GM12891 (cell line): ENCODE results near the gene LASP1. TPM values are rescaled to one million over a fixed set of nuclear protein-coding genes. Genes with fewer than 3 reads are reported as not detected.

ENCODE experiments used
- DNase-seq: peaks from one replicate; pipeline ENCODE4 v3.0.0; 2011; ENCODE audit warnings: low spot score; ENCODE audit not compliant: insufficient read length
- FAIRE-seq: peaks from 2 replicates; lab custom pipeline; 2011; peaks lifted over from hg19 to GRCh38; lab: Jason Lieb, UNC
- PAX5 ChIP-seq: IDR thresholded peaks from 2 replicates; pipeline ENCODE4 v1.6.1; 2011; ENCODE audit warnings: low read length, moderate library complexity, mild to moderate bottlenecking; ENCODE audit not compliant: insufficient read depth, severe bottlenecking
- POLR2A ChIP-seq: IDR thresholded peaks from 2 replicates; pipeline ENCODE4 v1.6.1; 2011; ENCODE audit warnings: low read depth, low read length, control low read depth
- POLR2AphosphoS5 ChIP-seq: IDR thresholded peaks from 2 replicates; pipeline ENCODE4 v1.6.1; 2011; ENCODE audit warnings: low read depth, low read length, control low read depth
- POU2F2 ChIP-seq: IDR thresholded peaks from 2 replicates; pipeline ENCODE4 v1.6.1; 2011; ENCODE audit warnings: low read depth, mild to moderate bottlenecking, control low read depth, low read length, moderate library complexity
- SPI1 ChIP-seq: IDR thresholded peaks from 2 replicates; pipeline ENCODE4 v1.6.1; 2011; ENCODE audit warnings: low read depth, low read length, control low read depth
- TAF1 ChIP-seq: IDR thresholded peaks from 2 replicates; pipeline ENCODE4 v1.6.1; 2011; ENCODE audit warnings: low read depth, low read length, control low read depth
- polyA plus RNA-seq: library from polyadenylated mRNA; unstranded; fragments of >200 nt; gene quantifications from one replicate; pipeline ENCODE4 v1.2.1, GENCODE V29; 2012; ENCODE audit warnings: low read depth, missing spikeins, inconsistent platforms; ENCODE audit not compliant: missing spikeins

LASP1 gene, protein sequence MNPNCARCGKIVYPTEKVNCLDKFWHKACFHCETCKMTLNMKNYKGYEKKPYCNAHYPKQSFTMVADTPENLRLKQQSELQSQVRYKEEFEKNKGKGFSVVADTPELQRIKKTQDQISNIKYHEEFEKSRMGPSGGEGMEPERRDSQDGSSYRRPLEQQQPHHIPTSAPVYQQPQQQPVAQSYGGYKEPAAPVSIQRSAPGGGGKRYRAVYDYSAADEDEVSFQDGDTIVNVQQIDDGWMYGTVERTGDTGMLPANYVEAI
- polyA plus RNA-seq = 88.8 TPM

DNA sequence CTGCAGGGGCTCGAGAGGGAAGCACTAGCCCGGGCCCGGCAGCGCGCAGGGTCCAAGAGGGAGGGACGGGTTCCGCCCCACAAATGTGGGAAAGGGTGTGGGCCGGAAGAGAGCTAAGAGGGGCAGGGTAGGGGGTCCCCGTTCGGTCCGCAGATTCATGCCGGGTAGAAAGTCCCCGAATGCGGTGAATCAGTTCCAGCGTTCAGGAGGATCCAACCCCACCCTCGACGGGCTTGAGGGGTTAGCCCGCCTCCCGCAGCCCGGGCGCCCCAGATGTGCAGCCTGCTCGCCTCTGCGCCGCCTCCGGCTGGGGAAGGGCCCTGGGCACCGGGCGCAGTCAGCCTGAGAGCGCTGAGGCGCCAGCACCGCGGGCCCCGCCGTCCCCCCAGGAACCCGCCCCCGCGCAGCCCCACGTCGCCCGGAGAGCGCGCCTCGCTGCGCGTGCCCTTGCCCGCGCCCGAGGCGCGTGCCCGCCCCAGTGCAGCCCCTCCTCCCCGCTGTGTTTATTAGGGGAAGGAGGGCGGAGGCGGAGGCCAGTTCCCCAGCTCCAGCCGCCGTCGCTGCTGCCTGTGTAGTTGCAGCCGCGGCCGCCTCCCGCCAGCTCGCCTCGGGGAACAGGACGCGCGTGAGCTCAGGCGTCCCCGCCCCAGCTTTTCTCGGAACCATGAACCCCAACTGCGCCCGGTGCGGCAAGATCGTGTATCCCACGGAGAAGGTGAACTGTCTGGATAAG is at the start of gene LASP1:
Gene LASP1 (plus strand): TSS at position 533 of the 733 bp plus-strand sequence. CDS start 132 bp downstream, at position 665.
- DNase-seq = peak; percentile 82
- peak; percentile 42 for TF ChIP-seq PAX5
- peak; percentile 95 for TF ChIP-seq POLR2AphosphoS5
- peak; percentile 96 for TF ChIP-seq TAF1
- no peak; the same call in 1 of the 2 replicates for TF ChIP-seq POU2F2
- peak; percentile 29 for TF ChIP-seq SPI1
- peak; percentile 95 for TF ChIP-seq POLR2A
- peak; percentile 98 for FAIRE-seq

DNA sequence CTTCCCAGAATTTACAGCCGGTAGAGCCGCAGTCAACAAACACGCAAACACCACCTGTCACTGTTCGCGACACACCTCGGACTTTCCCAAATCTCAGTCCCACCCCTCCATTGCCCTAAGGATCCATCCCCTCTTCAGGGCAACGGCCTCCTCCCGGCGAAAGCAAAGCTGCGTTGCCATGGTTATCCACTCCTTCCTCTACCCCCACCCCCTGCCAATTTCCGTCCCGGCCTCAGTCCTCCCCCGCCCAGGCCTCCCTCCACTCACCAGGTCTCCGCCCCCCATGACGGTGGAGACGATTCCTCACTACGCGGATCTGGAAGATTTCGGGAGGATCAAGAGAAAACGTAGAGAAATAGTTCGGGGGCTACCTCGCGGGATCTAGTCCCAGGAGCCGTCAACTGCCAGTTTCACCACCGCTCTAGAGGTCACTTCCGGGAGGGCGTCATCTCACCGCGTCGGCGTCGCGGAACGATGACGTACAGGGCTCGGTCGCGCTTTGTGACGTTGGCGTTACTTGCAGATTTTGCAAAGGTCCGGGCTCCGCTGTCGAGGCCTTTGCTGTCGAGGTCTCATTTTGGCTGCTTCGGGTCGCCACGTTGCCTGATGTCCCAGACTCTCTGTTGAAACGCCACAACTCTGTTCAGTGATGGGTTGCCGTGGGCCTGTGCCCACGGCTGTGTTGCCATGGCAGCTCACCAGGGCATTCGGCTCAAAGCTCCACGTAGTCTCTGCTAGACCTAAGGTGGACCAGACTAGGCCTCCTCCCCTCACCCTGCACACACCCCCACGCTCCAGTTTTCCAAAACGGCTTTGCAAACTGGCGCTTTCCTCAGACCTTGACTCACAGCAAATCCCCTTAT is 44.7 kb upstream of the LASP1 start, which contains the start of gene CWC25:
Gene CWC25 (minus strand): TSS at position 423 of the 863 bp plus-strand sequence. CDS start 138 bp downstream, at position 285.
- DNase-seq (peak; percentile 82), FAIRE-seq (no peak)
- TF ChIP-seq POU2F2 (peak; percentile 70), SPI1 (no peak), PAX5 (no peak), POLR2A (peak; percentile 96), TAF1 (peak; percentile 93), POLR2AphosphoS5 (peak; percentile 93)

DNA sequence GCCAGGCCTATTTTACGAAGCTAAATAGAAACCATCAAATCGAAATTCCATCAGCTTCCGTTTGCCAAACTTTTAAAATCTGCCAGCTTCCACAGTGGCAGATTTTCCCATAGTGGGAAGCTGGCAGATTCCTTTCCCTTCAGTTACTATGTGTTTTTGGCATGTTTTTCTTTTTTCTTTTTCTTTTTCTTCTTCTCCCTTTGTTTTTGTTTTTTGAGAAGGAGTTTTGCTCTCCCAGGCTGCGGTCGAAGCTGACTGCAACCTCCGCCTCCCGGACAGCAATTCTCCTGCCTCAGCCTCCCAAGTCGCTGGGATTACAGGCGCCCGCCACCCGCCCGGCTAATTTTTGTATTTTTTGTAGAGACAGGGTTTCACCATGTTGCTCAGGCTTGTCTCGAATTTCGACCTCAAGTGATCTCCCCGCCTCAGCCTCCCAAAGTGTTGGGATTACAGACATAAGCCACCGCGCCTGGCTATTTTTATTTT is 44.1 kb upstream of the LASP1 start:
- DNase-seq (no peak), FAIRE-seq (no peak)
- TF ChIP-seq POLR2A = no peak
- TF ChIP-seq POLR2AphosphoS5 = no peak
- TF ChIP-seq SPI1 = no peak
- TF ChIP-seq TAF1 = no peak
- TF ChIP-seq PAX5 = no peak
- no peak for TF ChIP-seq POU2F2

DNA sequence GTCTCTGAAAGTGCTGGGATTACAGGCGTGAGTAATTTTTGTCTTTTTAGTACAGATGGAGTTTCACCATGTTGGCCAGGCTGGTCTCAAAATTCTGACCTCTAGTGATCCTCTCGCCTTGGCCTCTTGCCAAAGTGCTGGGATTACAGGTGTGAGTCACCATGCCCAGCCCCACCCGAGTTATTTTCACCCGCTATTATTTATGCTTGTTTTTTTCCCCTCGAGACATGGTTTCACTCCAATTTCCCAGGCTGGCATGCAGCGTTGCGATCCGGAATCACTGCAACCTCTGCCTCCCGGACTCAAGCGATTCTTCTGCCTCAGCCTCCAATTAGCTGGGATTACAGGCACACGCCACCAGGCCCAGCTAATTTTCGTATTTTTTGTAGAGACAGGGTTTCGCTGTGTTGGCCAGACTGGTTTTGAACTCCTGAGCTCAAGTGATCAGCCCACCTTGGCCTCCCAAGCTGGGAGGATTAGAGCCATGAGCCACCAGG is 25.5 kb upstream of the LASP1 start:
- no peak for FAIRE-seq
- TF ChIP-seq POLR2A = no peak
- TF ChIP-seq TAF1 = no peak
- TF ChIP-seq POLR2AphosphoS5 = no peak
- no peak for TF ChIP-seq POU2F2
- TF ChIP-seq SPI1 = no peak
- no peak for TF ChIP-seq PAX5
- no peak for DNase-seq

DNA sequence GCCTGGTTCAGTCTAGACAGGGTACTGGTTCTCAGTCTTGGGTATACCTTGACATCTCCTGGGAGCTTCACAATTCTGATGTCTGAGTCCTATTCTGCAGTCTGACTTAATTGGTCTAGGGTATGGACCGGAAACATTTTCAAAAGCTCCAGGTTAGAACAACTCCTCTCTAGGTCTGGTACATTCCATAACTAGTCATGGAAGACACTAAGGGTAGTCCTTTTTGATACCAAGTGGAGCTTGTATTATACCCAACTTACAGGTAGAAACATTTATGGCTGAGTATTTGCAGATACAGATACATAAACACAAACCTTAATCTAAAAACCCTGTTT is 21.3 kb upstream of the LASP1 start:
- TF ChIP-seq TAF1 (no peak), POLR2AphosphoS5 (no peak), POU2F2 (no peak), PAX5 (no peak), POLR2A (no peak), SPI1 (no peak)
- no peak for FAIRE-seq
- no peak for DNase-seq

DNA sequence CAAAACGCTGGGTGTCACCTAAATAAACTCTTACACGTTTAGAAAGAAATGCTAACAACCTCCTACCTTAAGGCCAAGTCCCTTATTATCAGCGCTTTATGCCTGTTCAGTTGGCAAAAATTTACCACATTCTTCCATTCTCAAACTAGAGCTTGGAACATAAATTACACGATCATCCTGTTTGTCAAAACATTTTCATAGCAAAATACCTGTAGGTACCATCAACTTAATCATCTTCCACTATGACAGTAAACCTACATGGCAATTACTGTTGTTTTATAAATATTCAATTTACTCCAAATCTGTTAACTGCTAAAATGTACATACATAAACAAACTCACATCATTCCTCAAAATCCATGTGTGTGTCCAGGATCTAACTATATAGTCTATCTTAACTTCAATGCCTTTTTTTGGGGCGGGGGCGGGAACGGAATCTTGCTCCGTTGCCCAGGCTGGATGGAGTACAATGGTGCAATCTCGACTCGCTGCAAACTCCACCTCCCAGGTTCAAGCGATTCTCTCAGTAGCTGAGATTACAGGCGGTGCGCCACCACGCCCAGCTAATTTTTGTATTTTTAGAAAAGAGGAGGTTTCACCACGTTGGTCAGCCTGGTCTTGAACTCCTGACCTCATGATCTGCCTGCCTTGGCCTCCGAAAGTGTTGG is 20.8 kb upstream of the LASP1 start:
- TF ChIP-seq POLR2AphosphoS5 (no peak), POU2F2 (no peak), SPI1 (no peak), TAF1 (no peak), POLR2A (no peak), PAX5 (no peak)
- DNase-seq = no peak

DNA sequence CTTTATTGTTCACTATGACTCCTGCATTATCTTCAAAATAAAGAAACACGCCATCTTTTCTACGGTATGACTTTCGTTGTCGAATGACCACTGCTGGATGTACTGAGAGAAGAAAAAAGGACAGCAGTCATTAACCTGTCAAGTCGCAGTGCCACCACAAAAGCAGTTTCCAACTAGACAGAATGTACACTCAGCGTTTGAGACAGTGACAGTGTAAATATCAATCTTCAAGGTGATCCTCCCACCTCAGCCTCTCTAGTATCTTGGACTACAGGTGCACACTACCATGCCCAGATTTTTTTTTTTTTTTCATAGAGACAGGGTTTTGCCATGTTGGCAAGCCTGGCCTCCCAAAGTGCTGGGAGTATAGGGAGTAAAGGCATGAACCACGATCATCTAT is 19.5 kb upstream of the LASP1 start:
- FAIRE-seq (no peak), DNase-seq (no peak)
- TF ChIP-seq POLR2AphosphoS5 = 0 out of 2 replicates have a peak, but pooled peaks have one; percentile 59
- no peak for TF ChIP-seq PAX5

More for the DNA sequence above, 20.8 kb upstream of the LASP1 start:
- FAIRE-seq = no peak

DNA sequence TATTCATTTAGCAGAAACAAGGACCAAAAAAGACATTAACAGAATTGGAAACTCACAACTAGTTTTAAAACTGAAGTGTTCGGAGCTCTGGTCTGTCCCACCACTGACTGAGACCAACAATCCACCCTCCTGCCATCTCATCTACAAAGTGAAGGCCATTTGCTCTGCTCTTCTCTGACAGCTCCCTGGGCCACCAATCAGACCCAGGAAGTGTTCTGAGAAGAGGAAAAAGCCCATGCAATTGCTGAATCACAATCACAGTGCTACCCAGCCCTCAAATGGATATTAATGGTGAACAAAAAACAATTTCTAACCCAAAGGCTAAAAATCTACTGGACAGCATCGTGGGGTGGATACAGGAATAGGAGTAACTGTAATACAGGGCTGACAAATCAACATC is 18.4 kb upstream of the LASP1 start:
- no peak for DNase-seq
- TF ChIP-seq TAF1 (no peak), SPI1 (no peak), POLR2A (no peak), PAX5 (no peak), POLR2AphosphoS5 (no peak), POU2F2 (no peak)
- FAIRE-seq = no peak
